Stimulated activated CD4-positive, alpha-beta T cell treated with anti-CD3 and anti-CD28 coated beads, Interleukin-4, amount 100 ng/mL, for 4 hours (primary cell): ENCODE results near the gene KLK4.
A peak's percentile ranks its signal among the peaks of the same experiment; 100 is the strongest.

ENCODE experiments used
- DNase-seq, 2 experiments: peaks; one replicate each; pipeline ENCODE4 v3.0.0-alpha.2; 2020

Gene KLK4

DNA sequence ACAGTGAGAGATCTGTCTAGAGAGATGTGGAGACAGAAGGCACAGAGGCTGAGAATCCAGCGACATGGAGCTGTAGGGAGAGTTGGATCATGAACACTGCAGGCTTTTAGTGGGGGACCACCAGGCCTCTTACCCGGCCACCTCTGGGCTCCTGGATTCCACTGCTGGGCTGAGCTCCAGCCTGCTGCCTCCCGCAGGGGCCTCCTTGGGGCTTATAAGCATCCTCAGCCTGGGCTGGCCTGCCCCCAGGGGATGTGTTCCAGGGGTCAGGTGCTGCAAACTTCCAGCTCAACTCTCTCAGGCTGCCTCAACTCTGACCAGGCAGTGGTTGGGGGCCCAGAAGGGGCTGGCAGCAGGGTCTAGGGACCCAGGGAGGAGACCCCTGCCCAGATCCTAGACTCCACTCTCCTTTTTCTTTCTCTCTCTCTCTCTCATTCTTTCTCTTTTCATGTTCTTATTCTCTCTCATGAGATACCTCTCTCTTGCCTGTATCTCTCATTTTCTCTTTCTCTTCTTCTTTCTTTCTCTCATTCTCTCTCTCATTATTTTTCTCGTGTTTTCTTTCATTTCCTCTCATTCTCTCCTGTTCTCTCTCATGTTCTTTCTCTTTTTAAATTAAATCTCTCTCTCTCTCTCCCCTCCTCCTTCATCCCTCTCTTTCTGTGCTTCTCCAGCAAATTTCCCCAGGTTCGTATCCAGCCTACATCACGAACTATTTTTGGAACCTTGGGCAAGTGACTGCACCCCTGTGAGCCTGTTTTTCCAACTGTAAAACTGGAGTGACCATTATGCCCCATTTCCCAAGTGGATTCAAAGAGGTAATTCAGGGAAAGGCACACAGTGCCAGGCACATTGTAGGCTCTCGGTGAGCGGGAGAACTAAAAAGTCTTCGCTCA, at the start of gene KLK4:
Gene KLK4, minus strand, starts transcription at position 190 of the 896 bp plus-strand sequence. CDS start 657 bp downstream, outside the sequence.
- no peak for DNase-seq

DNA sequence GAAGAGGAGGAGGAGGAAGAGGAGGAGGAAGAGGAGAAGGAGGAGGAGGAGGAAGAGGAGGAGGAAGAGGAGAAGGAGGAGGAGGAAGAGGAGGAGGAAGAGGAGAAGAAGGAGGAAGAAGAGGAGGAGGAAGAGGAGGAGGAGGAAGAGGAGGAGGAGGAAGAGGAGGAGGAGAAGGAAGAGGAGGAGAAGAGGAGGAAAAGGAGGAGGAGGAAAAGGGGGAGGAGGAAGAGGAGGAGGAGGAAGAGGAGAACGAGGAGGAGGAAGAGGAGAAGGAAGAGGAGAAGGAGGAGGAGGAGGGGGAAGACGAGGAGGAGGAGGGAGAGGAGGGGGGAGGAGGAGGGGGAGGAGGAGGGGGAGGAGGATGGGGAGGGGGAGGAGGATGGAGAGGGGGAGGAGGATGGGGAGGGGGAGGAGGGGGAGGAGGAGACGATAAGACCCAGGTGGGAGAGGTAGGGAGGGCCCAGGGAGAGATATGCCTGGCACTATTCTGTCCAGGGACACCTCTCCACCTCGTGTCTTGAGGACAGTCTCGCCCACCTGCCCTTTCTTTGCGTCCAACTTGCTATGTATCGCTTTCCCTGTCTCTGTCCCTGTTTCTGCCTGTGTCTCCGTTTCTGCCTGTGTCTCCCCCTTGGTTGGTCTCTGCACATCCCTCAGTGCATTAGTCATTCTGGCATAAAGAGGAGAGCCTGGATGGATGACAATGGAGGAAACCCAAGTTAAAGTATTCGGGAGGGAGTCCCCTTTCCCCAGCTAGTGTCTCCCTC, 48.7 kb upstream of the KLK4 start:
- DNase-seq = no peak

GRCh38 chr19:50957587-50957986, 46.4 kb upstream of the KLK4 start:
- DNase-seq = no peak

DNA sequence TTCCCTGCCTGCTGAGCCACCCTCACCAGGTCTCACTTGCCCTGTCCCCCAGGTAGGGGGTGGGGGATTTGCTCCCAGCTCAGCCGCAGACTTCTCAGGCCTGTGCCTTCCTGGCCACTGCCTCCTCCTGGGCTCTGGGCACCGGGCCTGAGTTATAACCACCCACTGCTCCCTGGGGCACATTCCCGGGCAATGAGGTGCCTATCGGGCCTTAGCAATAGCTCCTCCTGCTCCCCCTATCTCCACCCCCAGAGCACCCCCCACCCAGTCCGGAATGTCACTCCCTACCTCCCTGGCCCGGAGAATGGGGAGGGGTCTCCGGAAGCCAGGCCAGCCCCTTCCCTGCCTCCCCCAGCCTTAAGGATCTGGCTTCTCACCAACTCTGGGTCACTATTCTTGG, 41.7 kb upstream of the KLK4 start, which contains the start of gene KLK5:
Gene KLK5, minus strand, starts transcription at position 129 of the 400 bp plus-strand sequence. CDS start 381 bp downstream, outside the sequence.
- DNase-seq = no peak

GRCh38 chr19:50949861-50950260, 38.7 kb upstream of the KLK4 start:
- no peak for DNase-seq

DNA sequence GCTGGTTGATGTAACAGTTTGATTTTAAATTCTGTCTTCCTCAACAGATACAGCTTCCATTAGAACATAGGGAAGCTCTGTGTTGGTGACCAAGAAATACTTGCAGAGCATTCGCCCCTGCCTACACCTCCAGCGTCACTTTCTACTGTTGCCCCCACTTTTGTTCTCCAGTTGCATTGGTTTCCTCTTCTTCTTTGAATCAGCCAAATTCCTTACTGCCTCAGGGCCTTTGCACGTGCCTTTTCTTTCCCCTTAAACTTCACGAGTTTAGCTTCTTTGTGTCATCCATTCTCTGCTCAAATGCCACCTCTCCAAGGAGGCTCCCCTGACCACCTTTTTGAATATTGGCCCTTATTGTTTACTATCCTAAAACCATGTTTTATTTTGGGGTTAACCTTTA, 35.9 kb upstream of the KLK4 start:
- DNase-seq = no peak

DNA sequence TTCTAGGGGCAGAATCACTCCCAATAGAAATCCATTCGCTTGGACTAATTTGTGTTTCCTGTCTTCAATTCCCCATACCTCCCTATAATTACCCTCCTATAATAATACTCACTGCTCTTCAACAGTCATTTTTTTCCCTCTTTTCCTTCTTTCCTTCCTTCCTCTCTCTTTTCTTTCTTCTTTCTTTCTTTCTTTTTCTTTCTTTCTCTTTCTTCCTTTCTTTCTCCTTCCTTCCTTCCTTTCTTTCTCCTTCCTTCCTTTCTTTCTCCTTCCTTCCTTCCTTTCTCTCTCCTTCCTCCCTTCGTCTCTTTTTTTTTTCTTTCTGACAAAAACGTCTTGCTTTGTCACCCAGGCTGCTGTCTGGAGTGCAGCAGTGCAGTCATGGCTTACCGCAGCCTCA, 33.6 kb upstream of the KLK4 start:
- DNase-seq = no peak

- no peak for DNase-seq
Measured at GRCh38 chr19:50943074-50943828, 32.1 kb upstream of the KLK4 start.

GRCh38 chr19:50939596-50939995, 28.4 kb upstream of the KLK4 start:
- no peak for DNase-seq

- no peak for DNase-seq
Measured at GRCh38 chr19:50933640-50934039, 22.4 kb upstream of the KLK4 start.

DNA sequence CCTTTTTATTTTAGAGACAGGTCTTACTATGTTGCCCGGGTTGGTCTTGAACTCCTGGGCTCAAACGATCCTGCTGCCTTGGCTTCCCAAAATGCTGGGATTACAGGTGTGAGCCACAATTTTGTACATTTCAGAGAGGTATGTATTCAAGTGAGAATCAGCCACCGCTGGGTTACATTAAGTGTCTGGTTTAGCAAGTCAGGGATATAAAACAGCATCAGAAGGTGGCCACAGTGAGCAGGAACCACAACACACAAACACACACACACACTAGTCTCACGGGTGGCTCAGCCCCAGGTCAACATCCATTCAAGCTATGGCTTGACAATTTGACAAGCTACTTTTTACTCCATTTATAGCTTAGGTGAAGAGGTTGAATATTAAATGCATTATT, 21.5 kb upstream of the KLK4 start:
- DNase-seq = no peak

GRCh38 chr19:50932018-50932689, 21.0 kb upstream of the KLK4 start:
- no peak for DNase-seq

- DNase-seq = no peak
Measured at GRCh38 chr19:50931023-50931422, 19.8 kb upstream of the KLK4 start.

GRCh38 chr19:50928831-50929230, 17.6 kb upstream of the KLK4 start:
- DNase-seq = no peak

- no peak for DNase-seq
Measured at GRCh38 chr19:50926144-50926543, 14.9 kb upstream of the KLK4 start.

GRCh38 chr19:50925734-50926133, 14.5 kb upstream of the KLK4 start:
- no peak for DNase-seq

- DNase-seq = no peak
Measured at GRCh38 chr19:50924586-50924985, 13.4 kb upstream of the KLK4 start.

DNA sequence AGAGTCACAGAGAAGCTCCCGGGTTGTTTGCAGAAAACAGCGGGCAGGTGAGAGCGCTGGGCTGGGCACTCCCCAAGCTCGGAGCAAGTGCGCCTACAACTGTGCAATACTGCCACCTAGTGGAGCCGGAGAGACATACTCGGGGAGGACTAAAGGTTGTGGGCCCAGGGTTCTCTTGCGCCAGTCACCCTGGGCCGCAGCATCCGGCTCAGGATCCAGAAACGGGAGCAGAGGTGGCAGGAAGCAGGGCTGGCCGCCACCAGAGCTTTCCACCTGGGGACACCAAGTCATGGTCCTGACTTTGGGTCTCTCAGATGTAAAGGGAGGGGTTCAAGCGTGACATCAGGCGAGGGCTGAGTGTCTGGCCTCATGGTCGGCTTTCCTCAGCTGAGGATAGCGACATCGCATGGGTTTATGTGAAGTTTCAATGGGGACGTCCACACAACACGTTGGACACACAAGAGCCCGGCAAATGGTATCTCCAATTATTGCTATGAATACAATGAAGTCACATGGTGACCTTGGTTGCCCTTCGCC, 11.2 kb upstream of the KLK4 start:
- DNase-seq = peak; percentile 66 to 68

- no peak for DNase-seq
Measured at GRCh38 chr19:50921426-50922316, 10.5 kb upstream of the KLK4 start.

- no peak for DNase-seq
Measured at GRCh38 chr19:50916069-50916468, 4.9 kb upstream of the KLK4 start.
